Renal cortical epithelial cell (primary cell): ENCODE measurements around the gene IL4. TPM values are rescaled to one million over a fixed set of nuclear protein-coding genes. Genes with fewer than 3 reads are reported as not detected.
"Not testable (repeated sequence)": the region's sequence is repeated elsewhere in the genome, so short reads cannot be mapped to it uniquely, and the experiment has no call there.

Experiments
- DNase-seq: peaks from one replicate; pipeline ENCODE4 v3.0.0-alpha.2; 2011; ENCODE audit warnings: low read depth
- total RNA-seq: library from RNA; depleted of rRNA; stranded (reverse); fragments of >200 nt; gene quantifications from 2 replicates; pipeline ENCODE4 v1.2.3, GENCODE V29; 2014

Gene IL4
- not detected in 2 replicates for total RNA-seq

DNA sequence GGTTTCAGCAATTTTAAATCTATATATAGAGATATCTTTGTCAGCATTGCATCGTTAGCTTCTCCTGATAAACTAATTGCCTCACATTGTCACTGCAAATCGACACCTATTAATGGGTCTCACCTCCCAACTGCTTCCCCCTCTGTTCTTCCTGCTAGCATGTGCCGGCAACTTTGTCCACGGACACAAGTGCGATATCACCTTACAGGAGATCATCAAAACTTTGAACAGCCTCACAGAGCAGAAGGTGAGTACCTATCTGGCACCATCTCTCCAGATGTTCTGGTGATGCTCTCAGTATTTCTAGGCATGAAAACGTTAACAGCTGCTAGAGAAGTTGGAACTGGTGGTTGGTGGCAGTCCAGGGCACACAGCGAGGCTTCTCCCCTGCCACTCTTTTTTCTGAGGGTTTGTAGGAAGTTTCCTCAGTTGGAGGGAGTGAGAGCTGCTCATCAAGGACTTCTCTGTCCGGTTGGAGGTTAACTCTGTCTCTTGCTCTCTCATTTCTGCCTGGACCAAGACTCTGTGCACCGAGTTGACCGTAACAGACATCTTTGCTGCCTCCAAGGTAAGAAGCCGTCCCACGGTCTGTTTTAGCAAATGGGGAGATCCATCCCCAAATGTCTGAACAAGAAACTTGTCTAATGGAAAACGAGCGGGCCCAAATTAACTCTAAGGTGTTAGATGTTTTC, at the start of gene IL4:
Gene IL4 (plus strand): TSS at position 51 of the 692 bp plus-strand sequence. CDS start 62 bp downstream, at position 113.
- no peak for DNase-seq

DNA sequence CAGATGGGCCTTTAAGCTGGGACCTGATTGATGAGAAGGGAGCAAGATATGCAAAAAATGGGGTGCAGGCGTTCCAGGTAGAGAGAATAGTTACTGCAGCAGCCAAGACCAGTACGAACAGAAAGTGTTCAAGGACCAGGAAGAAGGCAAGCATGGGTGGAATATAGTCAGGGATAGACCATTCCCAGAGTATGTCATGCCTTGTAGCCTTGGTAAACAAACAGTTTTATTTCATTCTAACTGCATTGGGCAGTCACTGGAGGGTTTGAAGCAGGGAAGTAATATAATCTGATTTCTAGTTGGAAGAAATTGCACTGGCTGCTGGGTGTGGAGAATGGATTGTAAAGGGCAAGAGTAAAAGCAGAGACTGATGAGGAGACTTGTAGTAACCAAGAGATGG, 46.3 kb upstream of the IL4 start:
- DNase-seq, result no peak

DNA sequence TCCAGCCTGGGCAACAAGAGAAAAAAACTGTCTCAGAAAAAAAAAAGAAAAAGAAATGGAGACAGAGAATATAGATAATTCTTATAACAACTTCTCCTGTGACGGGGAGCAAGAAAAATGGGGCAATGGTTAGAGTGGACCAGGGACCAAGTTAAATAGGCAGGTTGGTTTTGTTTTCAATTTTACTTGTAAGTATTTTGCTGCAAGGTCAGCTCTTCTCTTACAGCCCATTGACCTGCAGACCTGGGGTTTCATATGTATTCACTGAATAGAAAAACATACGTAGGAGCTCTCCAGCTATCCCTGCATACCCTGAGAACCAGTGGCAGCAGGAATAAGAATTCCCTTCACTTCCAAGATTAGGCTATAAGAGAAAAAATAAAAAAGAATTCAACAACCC, 45.0 kb upstream of the IL4 start:
- DNase-seq, result no peak

DNA sequence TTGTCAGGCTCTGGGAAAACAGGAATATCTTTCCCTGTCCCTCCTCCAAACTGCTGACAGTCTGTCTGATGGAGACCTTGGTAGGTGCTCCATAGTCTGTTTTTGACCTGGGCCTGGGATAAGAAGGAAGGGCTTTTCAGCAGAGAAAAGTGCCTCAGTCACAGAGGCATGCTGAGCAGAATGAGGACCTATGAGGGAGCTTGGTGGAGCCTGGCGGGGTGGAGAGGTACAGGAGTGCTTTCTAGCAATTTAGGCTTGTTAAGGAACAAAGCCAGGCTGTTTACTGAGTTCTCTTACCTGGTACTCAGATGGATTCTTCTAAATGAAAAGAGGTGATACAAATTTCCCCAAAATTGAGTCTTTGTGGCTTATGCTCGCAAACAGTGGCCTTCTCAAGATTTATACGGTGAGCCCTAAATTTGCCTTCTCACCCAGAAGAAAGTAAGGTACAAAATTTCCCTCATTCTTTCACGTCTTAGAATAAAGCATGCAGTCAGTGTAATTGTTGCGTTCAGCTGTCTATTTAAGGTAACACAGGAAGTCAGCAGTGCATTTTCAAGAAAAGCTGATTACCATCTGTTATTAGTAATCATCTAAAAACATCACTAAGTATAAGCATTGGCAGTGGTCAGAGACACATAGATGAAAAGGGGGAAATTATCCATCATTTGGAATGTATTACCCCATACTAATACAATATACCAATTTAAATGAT, 44.4 kb upstream of the IL4 start:
- DNase-seq, result no peak

DNA sequence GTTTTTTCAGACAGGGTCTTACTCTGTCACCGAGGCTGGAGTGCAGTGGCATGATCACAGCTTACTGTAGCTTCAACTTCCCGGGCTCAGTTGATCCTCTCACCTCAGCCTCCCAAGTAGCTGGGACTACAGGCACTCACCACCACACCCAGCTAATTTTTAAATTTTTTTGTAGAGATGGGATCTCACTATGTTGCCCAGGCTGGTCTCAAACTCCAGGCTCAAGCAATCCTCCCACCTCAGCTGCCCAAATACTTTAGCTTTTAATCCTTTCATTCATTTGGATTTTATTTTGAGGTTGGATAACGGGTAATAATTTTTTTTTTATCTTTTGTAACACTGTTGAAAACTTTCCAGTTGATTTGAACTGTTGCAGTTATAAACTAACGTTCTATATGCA, 40.2 kb upstream of the IL4 start:
- DNase-seq, result not testable (repeated sequence)

DNA sequence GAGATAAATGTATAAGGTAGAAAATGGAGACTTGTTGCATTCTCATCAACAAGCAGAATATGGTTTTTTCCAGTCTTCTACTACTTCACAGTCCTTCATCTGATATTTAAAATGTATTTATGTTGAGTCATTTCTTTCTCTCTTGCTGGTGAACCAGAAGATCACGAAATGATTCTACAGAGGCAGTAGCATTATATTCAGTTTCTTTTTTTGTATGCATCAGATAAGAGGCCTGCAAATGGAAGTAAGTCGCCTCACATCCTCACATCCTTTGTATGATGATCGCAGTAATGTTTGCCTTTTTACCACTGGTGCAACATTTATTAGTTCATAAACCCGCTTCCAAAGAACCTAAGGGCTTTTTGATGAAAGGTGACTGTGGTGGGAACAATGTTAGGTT, 37.9 kb upstream of the IL4 start:
- DNase-seq, result no peak

DNA sequence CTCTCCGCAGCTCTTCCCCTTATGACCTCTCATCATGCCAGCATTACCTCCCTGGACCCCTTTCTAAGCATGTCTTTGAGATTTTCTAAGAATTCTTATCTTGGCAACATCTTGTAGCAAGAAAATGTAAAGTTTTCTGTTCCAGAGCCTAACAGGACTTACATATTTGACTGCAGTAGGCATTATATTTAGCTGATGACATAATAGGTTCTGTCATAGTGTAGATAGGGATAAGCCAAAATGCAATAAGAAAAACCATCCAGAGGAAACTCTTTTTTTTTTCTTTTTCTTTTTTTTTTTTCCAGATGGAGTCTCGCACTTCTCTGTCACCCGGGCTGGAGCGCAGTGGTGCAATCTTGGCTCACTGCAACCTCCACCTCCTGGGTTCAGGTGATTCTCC, 36.5 kb upstream of the IL4 start:
- DNase-seq, result no peak

DNA sequence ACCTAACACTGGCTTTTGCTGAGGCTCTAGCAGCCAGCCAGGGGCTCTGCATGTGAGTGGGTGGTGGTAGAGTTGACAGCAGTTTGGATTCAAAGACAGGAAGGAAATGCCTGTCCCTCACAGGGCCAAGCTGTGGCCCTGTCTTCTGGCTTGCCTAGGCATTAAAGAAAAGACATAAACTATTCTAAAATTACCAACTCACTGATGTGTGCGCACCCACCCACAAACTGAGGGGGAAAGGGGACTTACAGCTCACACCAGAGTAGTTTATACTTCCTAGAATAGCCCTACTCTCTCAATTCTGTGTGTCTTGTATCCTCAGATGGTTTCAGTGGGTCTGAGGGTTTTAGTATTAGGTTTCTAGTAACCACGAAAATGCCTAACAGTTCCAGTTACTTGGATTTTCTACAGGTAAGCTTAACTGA, 34.1 kb upstream of the IL4 start:
- no peak for DNase-seq

DNA sequence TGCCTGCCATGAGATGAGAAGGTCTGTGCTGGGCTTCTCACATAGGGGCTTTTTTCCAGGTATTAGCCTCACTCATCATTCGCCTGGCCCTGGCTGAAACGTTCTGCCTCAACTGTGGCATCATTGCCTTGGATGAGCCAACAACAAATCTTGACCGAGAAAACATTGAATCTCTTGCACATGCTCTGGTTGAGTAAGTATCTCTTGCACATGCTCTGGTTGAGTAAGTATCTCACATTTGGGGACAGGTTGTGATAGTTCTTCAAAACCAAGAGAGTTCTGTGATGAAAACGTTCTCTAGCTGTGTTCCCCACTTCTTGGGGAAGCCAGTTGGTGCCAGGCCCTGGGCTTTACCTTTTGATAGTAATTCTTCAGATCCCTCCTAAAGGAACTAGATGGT, 33.2 kb upstream of the IL4 start:
- no peak for DNase-seq

DNA sequence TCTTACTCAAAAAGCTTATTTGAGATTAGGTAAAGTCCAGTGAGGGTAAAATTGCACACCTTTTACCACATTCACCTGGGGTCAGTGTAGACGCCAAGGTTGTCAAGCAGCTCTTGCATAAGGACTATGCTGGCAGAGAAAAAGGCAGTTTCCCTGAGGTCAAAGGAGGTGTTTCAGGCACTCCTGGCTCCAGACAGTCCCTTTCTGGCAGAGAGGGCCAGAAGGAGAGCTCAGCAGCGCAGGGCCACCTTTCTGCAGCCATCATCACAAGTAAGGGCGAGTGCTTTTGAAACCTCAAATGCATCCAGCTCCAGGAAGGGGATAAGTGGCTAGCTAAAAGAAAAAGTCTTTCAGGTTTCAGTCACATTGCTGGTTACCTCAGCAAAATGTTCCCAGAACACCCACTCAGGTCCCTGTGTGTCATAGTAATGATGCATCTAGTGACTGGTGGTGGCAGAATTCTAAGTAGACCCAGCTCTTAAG, 32.5 kb upstream of the IL4 start:
- no peak for DNase-seq

DNA sequence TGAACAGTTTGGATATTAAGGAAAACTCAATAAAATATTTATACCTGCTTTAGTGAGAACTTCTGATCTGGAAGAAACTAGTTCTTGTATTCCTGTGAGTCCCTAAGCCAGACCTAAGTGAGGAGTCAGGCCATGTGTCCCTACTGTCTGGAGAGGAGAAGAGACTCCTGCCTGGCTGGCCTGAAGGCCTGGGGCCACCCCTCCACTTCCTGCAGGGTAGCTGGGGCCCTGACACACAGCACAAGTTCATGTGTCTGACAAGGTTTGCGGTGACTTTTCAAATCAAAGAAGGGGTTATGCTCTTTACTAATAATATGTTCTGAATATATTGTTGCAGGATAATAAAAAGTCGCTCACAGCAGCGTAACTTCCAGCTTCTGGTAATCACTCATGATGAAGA, 31.9 kb upstream of the IL4 start:
- DNase-seq, result no peak

DNA sequence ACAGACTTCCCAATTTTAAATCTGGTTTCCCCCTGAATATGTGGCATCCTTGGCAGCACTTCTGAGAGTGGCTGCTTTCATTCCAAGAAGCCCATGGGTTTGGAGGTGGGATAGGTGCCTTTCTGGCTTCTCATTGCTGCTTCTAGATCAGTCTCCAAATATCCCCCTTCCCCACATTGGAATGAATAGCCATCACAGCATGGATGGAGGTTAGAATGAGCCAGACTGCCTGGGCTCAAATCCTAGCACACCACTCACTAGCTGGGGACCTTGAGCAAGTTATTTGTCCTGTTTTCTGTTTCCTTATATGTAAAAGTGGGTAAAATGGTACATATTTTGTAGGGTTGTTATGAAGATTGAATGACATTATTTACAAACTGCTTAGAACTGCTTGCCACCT, 29.6 kb upstream of the IL4 start:
- DNase-seq, result no peak

DNA sequence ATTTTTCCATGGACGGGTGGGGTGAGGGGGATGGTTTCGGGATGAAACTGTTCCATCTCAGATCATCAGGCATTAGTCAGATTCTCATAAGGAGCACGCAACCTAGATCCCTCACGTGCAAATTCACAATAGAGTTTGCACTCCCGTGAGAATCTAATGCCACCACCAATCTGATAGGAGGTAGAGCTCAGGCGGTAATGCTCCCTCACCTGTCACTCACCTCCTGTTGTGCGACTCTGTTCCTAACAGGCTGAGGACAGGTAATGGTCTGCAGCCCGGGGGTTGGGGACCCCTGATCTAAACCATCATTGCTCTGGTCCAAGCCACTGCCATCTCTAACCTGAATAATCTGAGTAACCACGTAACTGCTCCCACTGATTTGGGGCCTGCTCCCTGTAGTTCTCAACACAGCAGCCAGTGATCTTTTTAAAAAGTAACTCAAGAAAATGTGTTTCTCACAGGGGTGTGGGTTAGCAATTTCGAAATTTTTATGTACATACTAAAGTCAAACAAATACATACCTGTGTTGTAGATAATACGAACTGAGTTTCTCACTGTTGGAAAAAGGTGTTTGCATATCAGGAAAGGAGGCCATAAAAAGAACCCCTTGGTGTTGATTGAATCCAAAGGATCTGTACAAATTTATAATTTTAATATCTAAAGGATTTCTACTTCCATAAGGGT, 27.1 kb upstream of the IL4 start:
- no peak for DNase-seq

DNA sequence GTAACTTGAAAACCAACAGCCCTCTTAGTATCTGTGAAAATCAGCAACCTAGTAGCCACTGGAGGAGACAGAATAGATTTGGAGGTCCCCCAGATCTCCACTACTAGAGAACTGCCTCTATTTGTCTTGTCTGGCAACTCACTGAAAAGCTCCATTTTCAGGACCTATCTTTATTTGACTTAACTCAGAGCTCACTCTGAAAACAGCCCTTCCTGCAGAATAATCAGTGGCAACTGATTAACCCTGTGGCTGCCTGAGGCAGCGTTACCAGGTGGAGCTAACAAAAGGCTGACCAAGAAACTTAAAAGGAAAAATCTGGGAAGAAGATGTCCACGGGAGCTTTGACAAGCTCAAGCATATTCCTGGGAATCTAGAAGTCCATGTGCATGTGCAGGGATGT, 26.3 kb upstream of the IL4 start:
- DNase-seq, result peak; percentile 16

DNA sequence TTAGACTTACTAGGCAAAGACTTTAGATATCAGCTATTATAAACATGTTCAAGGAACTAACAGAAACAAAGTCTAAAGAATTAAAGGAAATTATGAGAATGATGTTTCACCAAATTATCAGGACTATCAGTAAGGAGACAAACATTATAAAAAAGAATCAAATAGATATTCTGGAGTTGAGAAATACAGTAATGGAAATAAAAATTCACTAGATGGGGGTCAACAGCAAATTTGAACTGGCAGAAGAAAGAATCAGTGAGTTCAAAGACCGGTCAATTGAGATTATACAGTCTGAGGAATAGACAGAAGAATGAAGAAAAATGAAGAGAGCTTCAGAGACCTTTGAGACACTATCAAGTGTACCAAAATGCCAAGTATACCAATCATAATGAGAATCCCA, 25.4 kb upstream of the IL4 start:
- DNase-seq, result no peak

DNA sequence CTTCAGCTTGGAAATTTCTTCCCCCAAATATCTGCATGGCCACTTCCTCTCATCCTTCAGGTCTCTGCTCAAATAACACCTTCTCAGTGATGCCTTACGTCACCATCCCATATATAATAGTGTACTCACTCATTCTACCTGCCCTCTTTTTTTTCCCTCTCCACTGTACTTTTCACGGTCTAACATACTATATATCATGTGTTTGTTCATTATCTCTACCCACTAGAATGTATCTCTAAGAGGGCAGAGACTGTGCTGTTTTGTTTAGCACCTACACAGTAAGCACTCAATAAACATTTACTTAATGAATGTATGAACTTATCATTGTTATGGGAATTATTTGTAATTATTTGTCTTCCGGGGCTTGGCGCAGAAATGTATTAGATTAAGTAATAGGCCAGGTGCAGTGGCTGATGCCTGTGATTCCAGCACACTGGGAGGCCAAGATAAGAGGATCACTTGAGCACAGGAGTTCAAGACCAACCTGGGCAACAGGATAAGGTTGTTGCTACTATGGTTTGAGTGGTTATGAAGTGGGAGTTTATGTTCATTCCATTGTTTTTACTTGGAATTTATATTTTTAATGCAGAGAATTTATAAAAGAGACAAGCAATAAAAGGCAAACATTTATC, 21.8 kb upstream of the IL4 start:
- no peak for DNase-seq

DNA sequence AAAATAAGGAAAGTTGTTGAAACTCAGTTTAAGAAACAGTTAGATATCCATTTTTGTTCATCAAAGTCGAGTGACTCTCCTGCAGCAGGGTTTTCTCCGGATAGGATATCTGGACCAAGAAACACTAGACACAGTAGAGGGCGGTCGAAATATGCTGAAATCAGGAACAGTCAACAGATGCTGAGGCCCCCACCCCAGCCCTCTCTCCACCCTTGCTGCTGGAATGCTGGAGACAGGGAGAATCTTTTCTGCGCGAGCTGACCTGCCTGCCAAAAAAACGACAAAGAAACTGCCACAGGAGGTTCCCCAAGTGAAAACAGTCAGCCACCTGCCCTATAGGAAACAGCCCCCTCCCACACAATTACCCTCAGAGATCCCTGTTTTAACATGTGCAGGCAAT, 20.1 kb upstream of the IL4 start:
- DNase-seq, result no peak

DNA sequence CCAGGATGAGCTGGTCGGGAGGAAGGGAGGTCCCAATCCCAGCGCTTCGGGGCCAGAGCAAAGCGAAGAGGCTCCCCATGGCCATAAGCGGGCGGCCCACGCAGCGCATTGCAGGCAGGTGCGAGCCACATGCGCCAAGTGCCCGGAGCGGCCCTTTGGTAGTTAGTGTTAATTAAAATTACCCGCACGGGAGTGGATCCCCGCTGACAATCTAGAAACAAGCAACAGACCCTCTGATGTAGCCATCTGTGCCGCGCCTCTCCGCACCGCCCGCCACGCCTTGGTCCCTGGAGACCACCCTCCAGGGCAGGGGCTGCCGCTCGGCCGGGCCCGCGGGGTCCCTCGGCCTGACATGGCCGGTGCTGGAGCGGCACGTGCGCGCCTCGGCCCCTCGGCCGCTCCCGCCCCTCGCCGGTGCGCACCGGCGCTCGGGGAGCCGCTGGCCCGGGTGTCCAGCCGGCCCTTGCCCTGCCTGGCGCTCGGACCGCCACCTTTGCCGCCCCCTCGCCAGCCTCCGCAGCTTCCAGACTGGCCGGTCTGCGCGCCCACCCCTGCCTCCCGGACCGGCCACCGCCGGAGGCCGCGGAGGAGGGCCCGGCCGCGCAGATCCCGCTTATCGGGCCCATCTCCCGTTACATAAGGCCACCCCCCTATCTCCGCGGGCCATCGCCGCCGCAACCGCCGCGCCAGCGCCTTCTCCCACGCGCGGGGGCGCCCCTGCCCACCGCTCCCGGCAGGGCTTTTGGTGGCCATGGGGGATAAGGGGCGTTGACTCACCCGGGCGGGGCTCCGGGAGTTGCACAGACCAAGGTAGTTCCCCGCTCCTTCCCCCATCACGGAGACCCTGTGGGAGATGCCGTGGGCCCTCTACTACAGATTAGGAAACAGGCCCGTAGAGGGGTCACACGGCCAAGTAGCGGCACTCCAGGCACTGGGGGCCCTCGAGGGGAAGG, 17.7 kb upstream of the IL4 start:
- no peak for DNase-seq

DNA sequence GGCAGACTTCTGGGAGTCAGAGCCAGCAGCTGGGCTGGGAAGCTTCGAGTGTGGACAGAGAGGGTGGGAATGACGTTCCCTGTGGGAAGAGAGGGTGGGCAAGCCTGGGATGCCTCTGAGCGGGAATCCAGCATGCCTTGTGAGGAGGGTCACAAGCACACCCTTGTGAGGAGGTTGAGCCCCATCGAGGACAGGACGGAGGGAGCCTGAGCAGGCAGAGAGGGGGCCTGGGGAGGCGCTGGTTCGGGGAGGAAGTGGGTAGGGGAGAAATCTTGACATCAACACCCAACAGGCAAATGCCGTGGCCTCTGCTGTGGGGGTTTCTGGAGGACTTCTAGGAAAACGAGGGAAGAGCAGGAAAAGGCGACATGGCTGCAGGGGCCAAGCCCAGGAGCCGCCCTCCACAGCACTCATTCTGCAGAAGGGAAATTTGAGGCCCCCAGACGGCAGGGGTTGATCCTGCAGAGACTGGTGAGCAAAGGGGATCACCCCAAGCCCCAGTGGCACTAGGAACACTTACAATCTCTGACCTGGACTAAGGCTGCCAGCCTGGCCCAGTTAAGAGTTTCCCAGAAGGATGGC, 16.9 kb upstream of the IL4 start:
- DNase-seq, result no peak

DNA sequence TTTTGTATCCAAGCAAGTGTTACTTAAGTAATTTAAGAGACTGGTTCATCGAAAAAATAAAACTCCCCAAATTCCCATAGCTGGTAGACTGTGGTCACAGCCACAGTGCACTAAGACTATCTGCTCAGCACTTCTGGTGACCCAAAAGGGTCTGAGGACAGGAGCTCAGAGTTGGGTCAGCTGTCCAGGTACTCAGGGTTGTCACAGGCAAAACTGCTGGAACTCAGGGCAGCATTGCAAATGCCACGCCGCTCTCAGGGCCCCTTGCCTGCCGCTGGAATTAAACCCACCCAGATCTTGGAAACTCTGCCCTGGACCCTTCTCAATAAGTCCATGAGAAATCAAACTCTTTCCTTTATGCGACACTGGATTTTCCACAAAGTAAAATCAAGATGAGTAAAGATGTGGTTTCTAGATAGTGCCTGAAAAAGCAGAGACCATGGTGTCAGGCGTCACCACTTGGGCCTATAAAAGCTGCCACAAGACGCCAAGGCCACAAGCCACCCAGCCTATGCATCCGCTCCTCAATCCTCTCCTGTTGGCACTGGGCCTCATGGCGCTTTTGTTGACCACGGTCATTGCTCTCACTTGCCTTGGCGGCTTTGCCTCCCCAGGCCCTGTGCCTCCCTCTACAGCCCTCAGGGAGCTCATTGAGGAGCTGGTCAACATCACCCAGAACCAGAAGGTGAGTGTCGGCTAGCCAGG, 16.0 kb upstream of the IL4 start, which contains the start of gene IL13:
Gene IL13 (plus strand): TSS at position 498 of the 705 bp plus-strand sequence. CDS start 14 bp downstream, at position 512.
- DNase-seq, result no peak
